Stimulated activated CD4-positive, alpha-beta T cell treated with anti-CD3 and anti-CD28 coated beads, Interleukin-4, amount 100 ng/mL, for 4 hours (primary cell): ENCODE data around the gene SORT1.
"Not testable (repeated sequence)": the region's sequence is repeated elsewhere in the genome, so short reads cannot be mapped to it uniquely, and the experiment has no call there.

Source experiments
- DNase-seq, 2 experiments: peaks; one replicate each; pipeline ENCODE4 v3.0.0-alpha.2; 2020

The SORT1 gene

DNA sequence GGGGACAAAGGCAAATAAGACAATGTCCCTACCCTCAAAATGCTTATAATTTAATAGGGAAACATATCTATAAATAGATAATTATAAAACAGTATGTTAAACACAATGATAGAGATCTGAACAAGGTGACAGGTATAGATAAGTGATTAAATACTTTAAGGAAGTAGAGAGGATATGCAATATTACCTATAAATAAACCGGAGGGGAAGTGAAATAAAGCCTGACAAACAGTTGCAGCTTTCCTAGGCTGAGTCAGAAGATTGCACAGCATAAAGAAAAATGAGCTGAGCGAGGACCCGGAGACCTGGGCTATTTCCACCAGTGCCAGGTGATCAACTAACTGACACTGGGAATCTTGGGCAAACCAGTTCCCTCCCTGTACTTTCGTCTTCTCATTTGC, 103.2 kb downstream of the SORT1 start:
- no peak for DNase-seq

DNA sequence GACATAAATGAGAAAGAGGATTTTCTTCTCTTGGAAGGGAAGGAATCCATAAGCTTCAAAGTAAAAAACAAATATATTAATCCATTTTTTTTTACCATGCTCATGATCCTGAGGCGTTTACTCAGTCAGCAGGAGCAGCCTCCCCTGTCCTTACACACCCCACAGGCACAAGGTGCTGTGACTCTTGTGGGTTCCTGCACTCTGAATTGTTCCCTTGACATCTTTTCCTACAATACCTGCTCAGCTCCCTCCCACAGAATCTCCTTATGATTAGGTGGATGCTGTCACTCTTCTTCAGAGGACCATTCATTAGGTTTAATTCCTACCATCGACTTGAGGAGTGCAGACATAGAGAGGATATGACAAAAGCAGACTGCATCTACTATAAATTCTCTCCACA, 104.7 kb downstream of the SORT1 start:
- no peak for DNase-seq

- no peak for DNase-seq
Measured at GRCh38 chr1:109292364-109292763, 105.4 kb downstream of the SORT1 start.

GRCh38 chr1:109290998-109291397, 106.7 kb downstream of the SORT1 start:
- no peak for DNase-seq

DNA sequence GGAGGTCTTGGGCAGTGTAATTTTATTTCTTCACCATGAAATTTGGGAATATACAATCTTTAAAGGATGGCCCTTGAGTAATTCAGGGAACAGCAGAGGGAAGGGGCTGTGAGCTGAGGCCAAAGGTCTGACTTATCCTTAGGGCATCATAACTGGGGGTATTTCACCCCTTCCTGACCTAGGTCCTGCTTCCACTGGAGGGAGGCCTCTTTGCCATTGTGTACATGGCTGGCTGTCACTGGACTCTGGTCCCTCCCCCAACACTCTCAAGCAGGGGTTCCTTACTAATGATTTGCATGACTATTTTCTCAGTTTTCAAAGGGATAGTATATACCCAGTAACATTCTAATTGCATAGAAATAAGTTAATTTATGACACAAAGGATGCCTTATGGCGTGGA, 107.6 kb downstream of the SORT1 start:
- DNase-seq = no peak

DNA sequence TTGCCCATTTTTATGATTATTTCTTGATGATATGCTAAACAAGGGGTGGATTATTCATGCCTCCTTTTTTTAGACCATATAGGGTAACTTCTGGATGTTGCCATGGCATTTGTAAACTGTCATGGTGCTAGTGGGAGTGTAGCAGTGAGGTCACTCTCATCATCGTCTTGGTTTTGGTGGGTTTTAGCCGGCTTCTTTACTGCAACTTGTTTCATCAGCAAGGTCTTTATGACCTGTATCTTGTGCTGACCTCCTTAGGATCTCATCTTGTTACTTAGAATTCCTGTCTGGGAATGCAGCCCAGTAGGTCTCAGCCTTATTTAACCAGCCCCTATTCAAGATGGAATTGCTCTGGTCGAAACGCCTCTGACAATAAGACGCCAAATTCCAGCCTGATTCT, 111.0 kb downstream of the SORT1 start:
- not testable (repeated sequence) for DNase-seq

DNA sequence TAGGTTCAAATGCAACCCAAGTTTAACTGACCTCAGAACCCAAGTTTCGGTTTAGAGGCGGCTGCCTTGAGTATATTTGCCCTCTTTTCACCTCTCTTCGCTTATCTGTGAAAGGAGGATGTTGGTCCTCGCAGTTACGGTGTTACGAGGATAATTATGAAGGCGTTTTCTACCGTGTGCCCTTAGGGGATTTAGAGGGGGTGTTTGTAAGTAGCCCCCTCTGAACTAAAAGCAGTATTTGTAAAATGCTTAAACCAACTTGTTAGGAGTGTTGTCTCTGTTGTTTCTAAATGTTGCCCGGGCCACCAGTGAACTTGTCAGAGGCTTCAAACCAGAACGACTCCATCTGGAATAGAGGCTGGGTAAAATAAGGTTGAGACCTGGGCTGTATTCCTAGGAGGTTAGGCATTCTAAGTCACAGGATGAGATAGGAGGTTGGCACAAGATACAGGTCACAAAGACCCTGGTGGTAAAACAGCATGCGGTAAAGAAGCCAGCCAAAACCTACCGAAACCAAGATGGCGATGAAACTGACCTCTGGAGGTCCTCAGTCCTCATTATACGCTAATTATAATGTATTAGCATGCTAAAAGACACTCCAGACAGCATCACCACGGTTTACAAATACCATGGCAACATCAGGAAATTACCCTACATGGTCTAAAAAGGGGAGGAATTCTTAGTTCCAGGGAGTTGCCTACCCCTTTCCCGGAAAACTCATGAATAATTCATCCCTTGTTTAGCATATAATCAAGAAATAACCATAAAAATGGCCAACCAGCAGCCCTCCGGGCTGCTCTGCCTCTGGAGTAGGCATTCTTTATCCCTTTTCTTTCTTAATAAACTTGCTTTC, 113.7 kb downstream of the SORT1 start:
- DNase-seq = no peak

- DNase-seq = peak; percentile 83 to 86
Measured at GRCh38 chr1:109282952-109283747, 114.6 kb downstream of the SORT1 start, which contains the start of gene PSRC1. Gene PSRC1 (minus strand): TSS chr1:109283145.

DNA sequence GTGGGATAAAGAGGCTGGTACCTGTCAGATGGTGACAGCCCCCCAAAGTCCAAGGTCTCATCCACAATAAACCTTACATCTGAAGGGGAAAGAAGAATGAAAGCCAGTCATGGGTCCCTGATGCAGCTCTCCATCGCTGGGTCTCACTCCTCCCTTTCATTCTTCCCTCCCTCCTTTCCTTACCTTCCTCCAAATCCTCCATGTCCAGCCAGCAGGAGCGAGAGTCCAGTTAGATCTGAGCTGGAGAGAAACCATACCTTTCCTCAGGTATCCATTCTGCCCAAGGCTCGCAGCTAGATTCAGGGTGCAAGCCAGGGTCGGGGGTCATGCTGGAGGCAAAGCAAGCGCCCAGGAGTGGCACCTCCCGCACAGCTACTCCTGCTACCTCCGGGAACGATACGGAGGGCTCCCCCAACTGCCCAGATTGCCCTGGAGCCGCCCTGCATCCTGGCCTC, 115.2 kb downstream of the SORT1 start:
- DNase-seq = no peak

GRCh38 chr1:109281680-109282496, 115.8 kb downstream of the SORT1 start:
- DNase-seq = no peak

GRCh38 chr1:109280862-109281261, 116.9 kb downstream of the SORT1 start:
- no peak for DNase-seq

DNA sequence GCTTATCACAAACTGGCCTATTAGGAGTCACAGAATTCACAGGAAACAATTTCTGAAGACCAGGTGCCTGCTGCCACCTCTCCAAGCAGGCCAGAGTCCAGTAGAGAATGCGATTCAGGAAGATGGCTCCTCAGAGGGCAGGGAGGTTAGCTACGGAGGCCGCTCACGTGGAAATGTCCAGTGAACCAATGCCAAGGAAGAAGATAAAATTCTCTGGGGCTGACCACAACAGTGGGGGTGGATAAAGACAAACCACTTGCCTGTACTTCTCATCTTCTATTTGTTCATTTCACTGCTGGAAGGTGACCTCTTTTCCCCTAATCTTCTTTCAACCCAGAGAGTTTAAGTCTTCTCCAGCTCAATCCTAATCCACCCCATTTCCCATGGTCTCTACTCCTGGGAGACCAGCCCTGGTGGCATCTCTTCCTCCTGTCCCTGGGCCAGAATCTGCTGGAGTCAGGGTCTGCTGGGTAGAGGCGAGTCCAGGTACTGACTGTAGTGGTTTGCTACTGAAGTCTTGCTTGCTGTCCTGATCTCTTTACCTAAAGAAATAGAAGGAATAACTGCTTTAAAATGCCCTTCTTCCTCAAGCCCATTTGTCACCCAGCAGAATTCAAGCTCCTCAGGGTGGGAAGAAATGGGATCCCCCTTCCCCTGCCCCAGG, 118.0 kb downstream of the SORT1 start:
- DNase-seq = no peak

DNA sequence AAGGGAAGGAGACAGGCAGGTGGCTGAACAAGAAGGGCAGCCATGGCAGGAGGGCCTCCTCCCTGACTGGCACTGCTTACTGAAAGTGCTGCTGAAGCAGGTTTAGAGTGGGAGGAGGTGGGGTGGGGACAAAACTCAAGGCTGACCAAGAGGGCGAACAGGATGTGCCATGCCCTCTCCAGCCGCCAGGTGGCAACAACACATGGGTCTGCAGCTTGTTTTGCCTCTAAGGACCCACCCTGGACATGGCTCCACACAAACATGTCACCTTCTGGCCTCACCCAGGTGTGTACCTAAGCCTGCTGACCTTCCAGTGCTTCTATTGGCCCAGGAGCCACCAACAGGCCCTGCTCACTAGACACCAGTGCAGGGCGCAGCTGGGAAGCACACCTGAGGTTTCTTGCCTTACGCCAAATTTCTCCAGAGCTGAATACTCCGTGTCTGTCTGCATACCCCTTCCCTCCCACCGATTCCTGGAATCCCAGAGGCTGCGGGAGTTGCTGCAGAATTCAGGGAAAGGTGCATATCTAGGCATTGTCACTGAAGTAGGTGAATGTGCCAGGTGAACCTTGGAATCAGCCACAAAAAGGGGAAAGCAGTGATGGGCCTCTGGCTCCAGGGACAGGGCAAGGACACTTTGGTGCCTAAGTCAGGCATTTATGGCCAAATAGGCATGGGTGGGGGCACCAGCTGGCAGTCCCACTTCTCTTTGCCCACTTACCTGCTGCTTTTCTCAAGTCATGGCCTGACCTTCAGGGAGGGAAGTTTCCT, 120.1 kb downstream of the SORT1 start:
- peak; percentile 41 to 60 for DNase-seq

- DNase-seq = no peak
Measured at GRCh38 chr1:109275706-109276345, 121.9 kb downstream of the SORT1 start.

DNA sequence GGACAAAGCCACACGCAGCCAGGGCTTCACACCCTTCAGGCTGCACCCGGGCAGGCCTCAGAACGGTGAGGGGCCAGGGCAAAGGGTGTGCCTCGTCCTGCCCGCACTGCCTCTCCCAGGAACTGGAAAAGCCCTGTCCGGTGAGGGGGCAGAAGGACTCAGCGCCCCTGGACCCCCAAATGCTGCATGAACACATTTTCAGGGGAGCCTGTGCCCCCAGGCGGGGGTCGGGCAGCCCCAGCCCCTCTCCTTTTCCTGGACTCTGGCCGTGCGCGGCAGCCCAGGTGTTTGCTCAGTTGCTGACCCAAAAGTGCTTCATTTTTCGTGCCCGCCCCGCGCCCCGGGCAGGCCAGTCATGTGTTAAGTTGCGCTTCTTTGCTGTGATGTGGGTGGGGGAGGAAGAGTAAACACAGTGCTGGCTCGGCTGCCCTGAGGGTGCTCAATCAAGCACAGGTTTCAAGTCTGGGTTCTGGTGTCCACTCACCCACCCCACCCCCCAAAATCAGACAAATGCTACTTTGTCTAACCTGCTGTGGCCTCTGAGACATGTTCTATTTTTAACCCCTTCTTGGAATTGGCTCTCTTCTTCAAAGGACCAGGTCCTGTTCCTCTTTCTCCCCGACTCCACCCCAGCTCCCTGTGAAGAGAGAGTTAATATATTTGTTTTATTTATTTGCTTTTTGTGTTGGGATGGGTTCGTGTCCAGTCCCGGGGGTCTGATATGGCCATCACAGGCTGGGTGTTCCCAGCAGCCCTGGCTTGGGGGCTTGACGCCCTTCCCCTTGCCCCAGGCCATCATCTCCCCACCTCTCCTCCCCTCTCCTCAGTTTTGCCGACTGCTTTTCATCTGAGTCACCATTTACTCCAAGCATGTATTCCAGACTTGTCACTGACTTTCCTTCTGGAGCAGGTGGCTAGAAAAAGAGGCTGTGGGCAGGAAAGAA, 122.9 kb downstream of the SORT1 start:
- no peak for DNase-seq

DNA sequence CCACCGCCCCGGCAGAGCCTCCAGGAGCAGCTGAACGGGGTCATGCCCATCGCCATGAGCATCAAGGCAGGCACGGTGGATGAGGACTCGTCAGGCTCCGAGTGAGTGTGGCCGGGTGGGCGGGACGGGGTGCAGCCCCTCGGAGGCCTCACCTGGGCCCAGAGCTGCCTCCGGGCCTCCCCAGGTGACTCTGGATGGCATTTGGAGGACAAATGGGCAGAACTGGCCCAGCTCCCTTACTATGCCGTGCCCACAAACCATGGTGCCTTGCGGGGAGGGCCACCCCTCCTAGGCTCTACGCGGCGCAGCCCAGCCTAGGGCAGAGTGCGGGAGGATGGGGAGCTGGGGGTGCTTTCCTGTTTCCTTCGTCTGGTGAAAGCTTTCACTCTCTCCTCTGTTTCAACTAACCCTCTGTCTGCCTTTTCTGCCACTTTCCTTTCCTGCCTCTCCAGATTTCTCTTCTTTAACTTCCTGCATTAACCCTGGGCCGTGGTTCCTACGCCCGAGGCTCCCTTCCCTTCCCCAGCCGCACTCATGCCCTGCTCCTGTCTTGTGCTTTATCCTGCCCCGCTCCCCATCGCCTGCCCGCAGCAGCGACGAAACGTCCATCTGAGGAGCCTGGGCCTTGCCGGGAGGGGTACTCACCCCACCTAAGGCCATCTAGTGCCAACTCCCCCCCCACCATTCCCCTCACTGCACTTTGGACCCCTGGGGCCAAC, 124.0 kb downstream of the SORT1 start:
- no peak for DNase-seq

GRCh38 chr1:109272831-109273547, 124.7 kb downstream of the SORT1 start:
- DNase-seq = no peak

- no peak for DNase-seq
Measured at GRCh38 chr1:109272021-109272799, 125.5 kb downstream of the SORT1 start.
